Adrenal gland (tissue), 12 donors: ENCODE measurements around the gene PDCD1. TPM values are rescaled to one million over a fixed set of nuclear protein-coding genes. Genes with fewer than 3 reads are reported as not detected.

Experiments used
- DNase-seq, 7 donors: peaks; one replicate each; pipeline ENCODE4 v3.0.0-alpha.2; 2019 to 2020
- H3K27ac ChIP-seq, 5 donors: fragments of 200-600 bp; sonication (generic) in 4 of 5; 1 replicate in 3 of 5; 2 replicates in 2 of 5; pipeline versions ENCODE4 v1.5.1 to v1.8.0; 2016 to 2020; ENCODE audit warnings: mild to moderate bottlenecking in 1 of 5
- H3K27me3 ChIP-seq: fragments of 200-600 bp; 2 replicates; pipeline ENCODE4 v1.8.0; 2021
- H3K36me3 ChIP-seq, 2 donors: fragments of 200-600 bp; replicated peaks in 1 of 2; 1 replicate in 1 of 2; 2 replicates in 1 of 2; pipeline versions ENCODE4 v1.5.1 to v1.8.0; 2018 to 2022
- H3K4me1 ChIP-seq, 2 donors: fragments of 200-600 bp; replicated peaks in 1 of 2; 1 replicate in 1 of 2; 2 replicates in 1 of 2; pipeline versions ENCODE4 v1.5.1 to v1.8.0; 2018 to 2021
- H3K4me3 ChIP-seq, 4 donors: fragments of 200-600 bp; sonication (generic) in 3 of 4; one replicate each; pipeline ENCODE4 v1.5.1; 2016 to 2018
- H3K9me3 ChIP-seq, 3 donors: fragments of 200-600 bp; sonication (generic) in 1 of 3; replicated peaks in 1 of 3; 1 replicate in 2 of 3; 2 replicates in 1 of 3; pipeline versions ENCODE4 v1.5.1 to v1.8.0; 2016 to 2021
- CTCF ChIP-seq, 6 experiments: fragments of 450-650 bp in 4 of 6; fragments of 200-600 bp in 2 of 6; sonication (generic) in 1 of 6; IDR thresholded peaks; 1 replicate in 5 of 6; 2 replicates in 1 of 6; pipeline versions ENCODE4 v1.5.1 to v1.8.0; 2016 to 2021; ENCODE audit warnings: antibody characterized with exemption in 6 of 6, mild to moderate bottlenecking in 2 of 6, moderate library complexity in 1 of 6
- POLR2A ChIP-seq, 2 donors: fragments of 450-650 bp; IDR thresholded peaks; one replicate each; pipeline ENCODE4 v1.6.1; 2017; ENCODE audit warnings: antibody characterized with exemption in 2 of 2, mild to moderate bottlenecking in 2 of 2, moderate library complexity in 1 of 2
- WGBS, 4 donors: extraction: QIAGEN DNeasy Blood & Tissue Kit in 2 of 4; methylation state at CpG; one replicate each; pipeline versions ENCODE4 v1.1.5 to v1.1.7; 2013 to 2017; 5-methylcytosine and 5-hydroxymethylcytosine counted together
- intact Hi-C, 2 donors: fragments of 100-400 bp; cut with DNase I; formaldehyde crosslinking; loops; one replicate each; pipeline versions ENCODE4 v1.14.1 to v1.15.0; 2022 to 2023
- polyA plus RNA-seq, 3 donors: library from polyadenylated mRNA; stranded (reverse); fragments of 200-250 nt in 2 of 3; fragments of 350-450 nt in 1 of 3; fragmentation: Illumina TruSeq in 1 of 3; extraction: RNeasy Lipid Tissue Mini Kit (QIAGEN cat#74804) in 1 of 3; gene quantifications; one replicate each; pipeline ENCODE4 v1.2.3, GENCODE V29; 2013 to 2014
- total RNA-seq, 9 donors: library from RNA; depleted of rRNA in 4 of 9; stranded (reverse); fragments of >200 nt in 4 of 9; fragments of 120-200 nt in 1 of 9; fragmentation: NEBNext Ultra II Directional in 1 of 9; extraction: Animal tissue kit (Norgen Biotek cat#: 25700) in 1 of 9; gene quantifications; one replicate each; pipeline versions ENCODE4 v1.1.0 to v1.2.4, GENCODE V29; 2013 to 2023
- donor health status: healthy with polysubstance abuse.
- donor health status: Bipolar disorder and iron deficiency.
- donor health status: DM: yes; HTN: yes; CAD: no.
- donor health status: DM: no; HTN: no; CAD: no.
- donor health status: DM: no; HTN: no; CAD: no.
- donor health status: DM: yes; HTN: yes; CAD: no.

Gene PDCD1
- total and polyA plus RNA-seq, 12 donors = 0.23 to 2.0 (median 0.45) TPM; not detected in 4

- peak in 1 of 7 donors; percentile 28 for DNase-seq
- H3K27ac ChIP-seq = peak overlapping the region in 1 of 5 donors; percentile 57
- intact Hi-C loops = no loop called here
Measured at GRCh38 chr2:241891988-241892298, 33.2 kb upstream of the PDCD1 start.

GRCh38 chr2:241891315-241891987 lies 32.8 kb upstream of the PDCD1 start:
- Histone ChIP-seq H3K4me1 (peaks cover 0 to 4% of the 10 kb centered on the region in 2 donors), H3K4me3 (no peak overlapping the region), H3K27ac (peak overlapping the region in 1 of 5 donors; percentile 57), H3K36me3 (no peaks in the 10 kb centered on the region), H3K9me3 (no peaks in the 10 kb centered on the region), H3K27me3 (no peaks in the 10 kb centered on the region)
- WGBS, 4 donors = 89 to 96% (median 91%) methylated on average over 24 to 27 of the region's 27 CpGs
- intact Hi-C loops = no loop called here
- TF ChIP-seq CTCF (IDR thresholded peaks at IDR 0.05) = no peak
- DNase-seq = no peak

More at GRCh38 chr2:241891988-241892298, 33.2 kb upstream of the PDCD1 start:
- Histone ChIP-seq H3K4me3 (no peak overlapping the region), H3K4me1 (peaks cover 0 to 4% of the 10 kb centered on the region in 2 donors), H3K9me3 (no peaks in the 10 kb centered on the region), H3K36me3 (no peaks in the 10 kb centered on the region), H3K27me3 (no peaks in the 10 kb centered on the region)
- no peak for TF ChIP-seq CTCF (IDR thresholded peaks at IDR 0.05)
- TF ChIP-seq POLR2A (IDR thresholded peaks at IDR 0.05) = no peak
- WGBS, 4 donors = 57 to 94% (median 71%) methylated on average over 3 of the region's 3 CpGs

GRCh38 chr2:241890524-241891235 lies 32.0 kb upstream of the PDCD1 start:
- Histone ChIP-seq H3K27me3 (no peaks in the 10 kb centered on the region), H3K27ac (no peak overlapping the region), H3K36me3 (no peaks in the 10 kb centered on the region), H3K9me3 (no peaks in the 10 kb centered on the region), H3K4me3 (no peak overlapping the region), H3K4me1 (peaks cover 0 to 3% of the 10 kb centered on the region in 2 donors)
- DNase-seq = no peak
- TF ChIP-seq CTCF (IDR thresholded peaks at IDR 0.05) = no peak
- no peak for TF ChIP-seq POLR2A (IDR thresholded peaks at IDR 0.05)
- 90 to 93% (median 93%) methylated on average over 20 to 29 of the region's 29 CpGs for WGBS, 4 donors
- intact Hi-C loops = no loop called here

- no peak overlapping the region for H3K4me3 ChIP-seq
- 57 to 76% (median 66%) methylated on average over 4 to 5 of the region's 6 CpGs for WGBS, 4 donors
- no peaks in the 10 kb centered on the region for H3K27me3 ChIP-seq
- no peaks in the 10 kb centered on the region for H3K9me3 ChIP-seq
- H3K27ac ChIP-seq = no peak overlapping the region
- intact Hi-C loops = no loop called here
- no peaks in the 10 kb centered on the region for H3K4me1 ChIP-seq
- no peak for DNase-seq
- no peak for TF ChIP-seq POLR2A (IDR thresholded peaks at IDR 0.05)
- TF ChIP-seq CTCF (IDR thresholded peaks at IDR 0.05) = no peak
- H3K36me3 ChIP-seq = no peaks in the 10 kb centered on the region
Measured at GRCh38 chr2:241888641-241889040, 29.9 kb upstream of the PDCD1 start.
